MM.1S (cell line): ENCODE data around the gene ARMC10.

ENCODE experiments used
- CTCF ChIP-seq: fragments of 300-600 bp; sonication (generic); IDR thresholded peaks from 2 replicates; pipeline ENCODE4 v1.5.1; 2016; ENCODE audit warnings: antibody characterized with exemption, low read length, mixed read lengths
- EZH2 ChIP-seq: fragments of 300-600 bp; sonication (generic); optimal IDR thresholded peaks from 2 replicates; pipeline ENCODE3; 2017; ENCODE audit warnings: low read depth, mild to moderate bottlenecking, antibody characterized with exemption, low read length, mixed read lengths
- EZH2phosphoT487 ChIP-seq: fragments of 300-600 bp; sonication (generic); IDR thresholded peaks from 2 replicates; pipeline ENCODE4 v1.6.1; 2018; ENCODE audit warnings: antibody characterized with exemption, low read length

- TF ChIP-seq EZH2phosphoT487 (no peak), CTCF (no peak), EZH2 (no peak)
Measured at GRCh38 chr7:103140685-103141084, 65.7 kb downstream of the ARMC10 start.
